ENCODE results near the gene MAP4K2. TPM values are rescaled to one million over a fixed set of nuclear protein-coding genes. Genes with fewer than 3 reads are reported as not detected.
"Not testable (repeated sequence)": the region's sequence is repeated elsewhere in the genome, so short reads cannot be mapped to it uniquely, and the experiment has no call there.

MAP4K2 gene
- total RNA-seq: 10 to 100 TPM; 83.3 to 85.8 TPM

DNA sequence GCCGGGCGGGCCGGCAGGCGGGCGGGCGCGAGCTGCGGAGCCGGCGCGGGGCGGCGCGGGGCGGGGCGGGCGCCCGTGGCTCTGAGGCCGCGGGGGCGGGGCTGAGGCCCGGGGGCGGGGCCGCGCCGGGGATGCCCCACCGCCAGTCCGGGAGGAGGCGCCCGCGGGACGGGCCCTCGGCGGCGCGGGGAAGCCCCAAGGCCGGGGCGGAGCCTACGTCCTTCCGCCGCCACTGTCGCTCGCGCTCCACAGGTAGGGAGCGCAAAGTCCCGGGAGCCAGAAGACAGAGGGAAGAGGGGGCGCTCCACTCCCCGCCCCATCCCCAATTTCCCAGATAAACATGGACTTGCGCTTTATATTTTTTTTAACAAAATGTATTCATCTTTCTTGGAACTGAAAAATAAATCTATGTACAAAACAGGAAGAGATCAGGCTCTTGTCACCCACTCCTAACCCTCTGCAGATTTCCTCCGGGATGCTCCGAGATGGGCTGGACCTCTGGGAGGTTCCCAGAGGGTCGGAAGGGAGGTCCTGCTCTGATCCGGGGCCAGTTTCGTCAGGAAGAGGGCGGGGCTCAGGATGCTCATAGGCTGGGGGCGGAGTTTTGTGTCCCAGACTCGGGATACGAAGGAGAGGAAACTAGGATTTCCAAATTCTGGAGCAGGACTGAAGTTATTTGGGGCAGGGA, at the start of gene MAP4K2:
Gene MAP4K2 (minus strand): TSS at position 57 of the 688 bp plus-strand sequence. CDS start 65 bp downstream, outside the sequence.
- H3K36me3 Mint-ChIP-seq: peaks cover 21% of the 10 kb centered on the region
- H3K4me3 Mint-ChIP-seq: peak within 1 kb of the TSS; percentile 82
- peaks cover 24% of the 10 kb centered on the region for H3K4me1 Mint-ChIP-seq (ENCODE audit: low read depth)
- H3K9me3 Mint-ChIP-seq: no peaks in the 10 kb centered on the region
- DNase-seq: peak; percentile 89
- intact Hi-C loops (cut with micrococcal nuclease): loop anchor here (2.0 kb wide), 1 partner anchor 25 kb away; the partner anchor contains the start of gene SF1
- ChIA-PET CTCF (interaction anchor here (1.1 to 1.7 kb wide), 5 partner anchors 16 to 59 kb away, joined by 3 to 5 read pairs (median 4); partner anchors contain the start of genes CDC42BPG, RASGRP2 and SF1), POLR2A (interaction anchor here (0.6 to 1.2 kb wide), 2 partner anchors 24 to 70 kb away, joined by 3 to 4 read pairs; no protein-coding TSS in a partner anchor)
- H3K27me3 Mint-ChIP-seq: no peaks in the 10 kb centered on the region
- peak within 1 kb of the TSS; percentile 89 for H3K27ac Mint-ChIP-seq

DNA sequence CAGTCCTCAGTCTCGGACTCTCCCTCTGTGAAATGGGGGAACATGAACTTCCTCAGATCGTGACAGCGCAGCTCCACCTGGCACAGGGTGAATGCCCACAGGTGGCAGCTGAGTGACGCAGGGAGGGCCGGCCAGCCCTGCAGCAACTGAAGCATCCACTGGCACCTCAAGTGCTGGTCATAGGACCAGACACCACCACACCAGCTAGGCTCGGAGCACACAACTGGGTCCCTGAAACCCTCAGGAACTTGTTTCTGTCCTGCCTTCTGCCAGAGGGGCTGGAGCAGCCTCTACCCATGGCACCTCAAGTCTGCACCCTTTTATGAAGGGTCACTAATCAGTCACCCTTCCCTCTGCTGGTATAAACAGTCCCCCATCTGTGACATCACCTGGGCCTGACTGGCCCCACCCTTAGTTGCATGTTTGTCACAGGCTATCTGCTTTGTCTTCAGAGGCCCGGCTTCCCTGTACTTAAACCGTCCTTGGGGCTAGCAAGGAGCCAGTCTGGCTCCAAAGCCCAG, 48.9 kb upstream of the MAP4K2 start:
- intact Hi-C loops (cut with micrococcal nuclease): loop anchor here (2.0 to 5.0 kb wide), 2 partner anchors 13 to 480 kb away; partner anchors contain the start of gene DPF2
- H3K27ac Mint-ChIP-seq: peak overlapping the region; percentile 76
- no peaks in the 10 kb centered on the region for H3K27me3 Mint-ChIP-seq
- no peaks in the 10 kb centered on the region for H3K9me3 Mint-ChIP-seq
- H3K4me1 Mint-ChIP-seq (ENCODE audit: low read depth): peaks cover 87% of the 10 kb centered on the region
- ChIA-PET CTCF (interaction anchor here (1.0 to 29.1 kb wide), 3 partner anchors 10 to 116 kb away, joined by 3 to 1198 read pairs (median 328); partner anchors contain the start of gene EHD1), POLR2A (interaction anchor here (1.8 to 20.4 kb wide), 4 partner anchors 8 to 27 kb away, joined by 9 to 460 read pairs (median 49); partner anchors contain the start of gene EHD1)
- H3K4me3 Mint-ChIP-seq: peak overlapping the region; percentile 21
- DNase-seq: peak; percentile 51
- H3K36me3 Mint-ChIP-seq: peaks cover 36% of the 10 kb centered on the region

DNA sequence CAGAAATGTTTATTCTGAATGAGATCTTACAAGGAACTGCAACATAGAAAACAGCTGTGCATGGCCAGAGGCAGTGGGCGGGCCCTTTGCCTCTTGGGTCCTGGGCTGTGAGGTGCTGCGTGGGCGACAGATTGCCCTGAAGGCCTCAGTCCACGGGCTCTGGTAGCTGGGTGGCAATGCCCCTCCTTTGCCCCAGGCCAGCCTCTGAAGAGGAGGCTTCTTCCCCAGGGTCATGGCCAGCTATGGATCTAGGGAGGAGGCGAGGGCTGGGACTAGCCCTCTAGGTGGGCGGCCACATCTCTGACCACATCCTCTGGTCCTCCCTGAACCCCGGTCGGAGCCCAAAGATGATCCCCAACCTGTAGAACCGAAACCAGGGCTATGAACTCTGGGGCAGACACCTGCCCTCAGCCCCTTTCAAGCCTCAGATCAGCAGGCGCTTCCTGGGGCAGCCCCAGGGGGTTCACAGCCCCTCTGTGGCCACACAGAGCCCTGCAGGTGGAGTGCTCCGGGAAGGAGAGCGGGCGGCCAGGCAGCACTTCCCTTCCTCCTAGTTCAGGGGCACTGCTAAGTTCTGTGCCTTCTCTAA, 48.1 kb upstream of the MAP4K2 start:
- intact Hi-C loops (cut with micrococcal nuclease): loop anchor here (2.0 to 5.0 kb wide), 2 partner anchors 14 to 481 kb away; partner anchors contain the start of gene DPF2

DNA sequence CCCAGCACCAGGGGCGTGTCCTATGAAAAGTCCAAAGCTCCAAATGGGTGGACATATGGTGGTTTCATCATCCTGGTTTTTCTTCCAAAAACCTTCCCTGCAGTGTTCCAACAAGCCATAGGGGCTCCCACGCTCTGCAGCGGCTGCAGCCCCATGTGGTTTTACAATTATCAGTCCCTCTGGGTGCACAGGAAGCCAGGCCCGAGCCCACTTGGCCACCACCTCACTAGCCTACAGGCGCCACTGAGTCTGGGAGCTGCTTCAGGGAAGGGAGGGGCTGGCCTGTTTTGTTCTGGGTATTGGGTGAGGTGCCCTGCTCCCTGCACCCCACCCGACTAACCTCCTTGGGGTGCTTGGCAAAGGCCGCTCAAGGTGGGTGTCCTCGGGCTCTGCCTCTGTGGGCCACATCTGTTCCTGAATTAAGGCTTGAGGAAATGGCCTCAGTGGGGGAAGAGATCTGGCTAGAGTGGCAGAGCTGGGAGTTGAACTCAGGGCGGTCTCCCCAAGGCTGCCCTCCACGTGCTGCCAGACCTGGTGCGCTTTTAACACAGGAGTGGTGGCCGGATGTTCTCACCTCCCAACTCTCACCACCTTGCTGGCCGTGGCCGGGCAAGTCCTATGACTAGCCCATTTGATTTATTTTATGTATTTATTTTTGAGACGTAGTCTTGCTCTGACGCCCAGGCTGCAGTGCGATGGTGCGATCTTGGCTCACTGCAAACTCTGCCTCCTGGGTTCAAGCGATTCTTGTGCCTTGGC, 46.8 kb upstream of the MAP4K2 start:
- intact Hi-C loops (cut with micrococcal nuclease): loop anchor here (2.0 to 5.0 kb wide), 3 partner anchors 15 to 483 kb away; partner anchors contain the start of genes DPF2 and SNX15

More for the DNA sequence above, 48.1 kb upstream of the MAP4K2 start:
- peaks cover 29% of the 10 kb centered on the region for H3K36me3 Mint-ChIP-seq
- H3K4me1 Mint-ChIP-seq (ENCODE audit: low read depth): peaks cover 79% of the 10 kb centered on the region
- DNase-seq: peak; percentile 82
- POLR2A ChIA-PET: interaction anchor here (0.9 to 20.4 kb wide), 5 partner anchors 8 to 43 kb away, joined by 3 to 460 read pairs (median 31); partner anchors contain the start of gene EHD1
- peak overlapping the region; percentile 76 for H3K27ac Mint-ChIP-seq
- H3K9me3 Mint-ChIP-seq: no peaks in the 10 kb centered on the region
- H3K4me3 Mint-ChIP-seq: peak overlapping the region; percentile 37
- CTCF ChIA-PET: interaction anchor here (0.6 to 29.1 kb wide), 5 partner anchors 11 to 163 kb away, joined by 3 to 1198 read pairs (median 56); partner anchors contain the start of genes ARL2 and EHD1
- H3K27me3 Mint-ChIP-seq: no peaks in the 10 kb centered on the region

DNA sequence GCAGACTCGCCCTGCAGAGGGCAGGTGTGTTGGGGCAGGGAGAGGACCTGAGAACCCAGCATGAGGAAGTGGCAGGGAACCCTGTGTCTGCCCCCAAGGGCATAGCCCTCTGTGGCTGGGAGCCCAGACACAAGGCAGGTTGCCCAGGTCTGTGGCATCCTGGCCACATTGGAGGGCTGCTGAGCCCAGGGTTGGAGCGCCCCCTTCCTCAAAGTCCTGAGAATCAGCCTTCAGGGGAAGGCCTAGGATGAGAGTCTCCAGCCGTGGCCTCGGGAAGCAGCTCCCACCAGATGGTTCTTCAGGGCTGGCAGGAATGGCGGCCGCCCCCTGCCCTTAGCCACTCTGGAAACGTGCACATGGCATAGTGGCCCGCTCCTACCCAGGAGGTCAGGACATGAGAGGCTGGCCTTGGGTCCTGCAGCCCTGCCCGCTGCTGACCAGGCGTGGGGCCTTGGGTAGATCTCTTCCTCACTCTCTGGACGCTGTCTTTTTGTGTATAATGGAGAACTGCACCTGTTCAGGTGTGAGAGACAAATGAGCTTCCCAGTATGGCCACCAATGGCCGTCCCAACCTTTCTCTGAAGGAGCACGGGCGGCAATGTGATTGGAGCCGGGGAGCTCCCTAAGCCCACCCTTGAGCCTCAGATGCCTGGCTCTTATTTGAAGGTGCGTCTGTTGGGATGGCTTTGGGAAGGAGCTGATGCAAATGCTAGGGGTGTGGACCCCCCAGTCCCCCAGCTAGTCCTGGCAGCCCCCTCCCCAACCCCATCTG, 46.0 kb upstream of the MAP4K2 start:
- Mint-ChIP-seq H3K36me3 (peaks cover 10% of the 10 kb centered on the region), H3K27me3 (no peaks in the 10 kb centered on the region), H3K4me1 (ENCODE audit: low read depth) (peaks cover 63% of the 10 kb centered on the region), H3K4me3 (no peak overlapping the region), H3K27ac (peak overlapping the region; percentile 5), H3K9me3 (no peaks in the 10 kb centered on the region)
- ChIA-PET CTCF (interaction anchor here (1.0 to 29.1 kb wide), 10 partner anchors 10 to 272 kb away, joined by 3 to 1198 read pairs (median 7); partner anchors contain the start of genes ARL2, ATG2A, EHD1 and TM7SF2), POLR2A (interaction anchor here (0.9 to 3.9 kb wide), 11 partner anchors 10 to 286 kb away, joined by 3 to 23 read pairs (median 6); partner anchors contain the start of genes EHD1 and SYVN1)
- no peak for DNase-seq
- intact Hi-C loops (cut with micrococcal nuclease): loop anchor here (5.0 kb wide), 1 partner anchor 178 kb away; the partner anchor contains the start of gene SNX15

More for the DNA sequence above, 46.8 kb upstream of the MAP4K2 start:
- Mint-ChIP-seq H3K36me3 (peaks cover 17% of the 10 kb centered on the region), H3K4me3 (no peak overlapping the region), H3K4me1 (ENCODE audit: low read depth) (peaks cover 71% of the 10 kb centered on the region), H3K9me3 (no peaks in the 10 kb centered on the region), H3K27ac (peak overlapping the region; percentile 67), H3K27me3 (no peaks in the 10 kb centered on the region)
- CTCF ChIA-PET: interaction anchor here (0.7 to 29.1 kb wide), 6 partner anchors 10 to 261 kb away, joined by 3 to 1198 read pairs (median 30); partner anchors contain the start of genes ARL2 and EHD1
- no peak for DNase-seq
- POLR2A ChIA-PET: interaction anchor here (0.9 to 8.2 kb wide), 6 partner anchors 9 to 285 kb away, joined by 3 to 67 read pairs (median 16); partner anchors contain the start of genes EHD1 and SYVN1

DNA sequence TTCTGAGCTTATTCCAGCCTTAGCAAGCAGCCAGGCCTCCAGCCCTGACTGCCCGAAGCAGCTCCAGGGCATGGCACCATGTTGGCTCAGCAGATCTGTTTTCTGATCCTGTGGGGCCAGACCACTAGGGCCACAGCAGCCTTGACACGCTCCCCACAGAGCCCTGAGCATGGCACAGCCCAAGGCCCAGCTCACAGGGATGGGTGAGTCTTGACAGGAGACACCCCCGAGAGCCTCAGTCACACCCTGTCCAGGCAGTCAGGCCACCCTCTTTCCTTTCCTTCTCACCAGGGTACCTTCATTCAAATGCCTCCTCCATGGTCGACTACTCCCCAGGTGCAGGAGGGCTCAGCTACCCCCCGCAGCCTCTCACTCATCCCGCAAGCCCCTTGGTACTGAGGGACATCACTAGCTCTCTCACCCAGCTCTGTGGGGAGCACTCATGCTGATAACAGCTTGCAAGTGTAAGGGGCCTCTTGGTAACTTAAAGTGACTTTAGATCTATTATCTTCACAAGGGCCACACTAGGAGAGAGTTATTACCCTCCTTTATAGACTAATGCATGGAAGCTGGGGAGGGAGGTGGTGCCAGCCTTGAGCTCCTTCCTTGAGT, 45.3 kb upstream of the MAP4K2 start:
- ChIA-PET POLR2A (interaction anchor here (1.0 to 3.9 kb wide), 10 partner anchors 11 to 286 kb away, joined by 3 to 23 read pairs (median 7); partner anchors contain the start of genes EHD1 and SYVN1), CTCF (interaction anchor here (0.8 to 29.1 kb wide), 11 partner anchors 9 to 273 kb away, joined by 3 to 1198 read pairs (median 6); partner anchors contain the start of genes ARL2, ATG2A, EHD1 and TM7SF2)
- intact Hi-C loops (cut with micrococcal nuclease): loop anchor here (5.0 kb wide), 1 partner anchor 179 kb away; the partner anchor contains the start of gene SNX15
- H3K4me1 Mint-ChIP-seq (ENCODE audit: low read depth): peaks cover 60% of the 10 kb centered on the region
- DNase-seq: no peak
- no peak overlapping the region for H3K27ac Mint-ChIP-seq
- no peak overlapping the region for H3K4me3 Mint-ChIP-seq
- H3K36me3 Mint-ChIP-seq: peaks cover 4% of the 10 kb centered on the region
- no peaks in the 10 kb centered on the region for H3K9me3 Mint-ChIP-seq
- no peaks in the 10 kb centered on the region for H3K27me3 Mint-ChIP-seq

DNA sequence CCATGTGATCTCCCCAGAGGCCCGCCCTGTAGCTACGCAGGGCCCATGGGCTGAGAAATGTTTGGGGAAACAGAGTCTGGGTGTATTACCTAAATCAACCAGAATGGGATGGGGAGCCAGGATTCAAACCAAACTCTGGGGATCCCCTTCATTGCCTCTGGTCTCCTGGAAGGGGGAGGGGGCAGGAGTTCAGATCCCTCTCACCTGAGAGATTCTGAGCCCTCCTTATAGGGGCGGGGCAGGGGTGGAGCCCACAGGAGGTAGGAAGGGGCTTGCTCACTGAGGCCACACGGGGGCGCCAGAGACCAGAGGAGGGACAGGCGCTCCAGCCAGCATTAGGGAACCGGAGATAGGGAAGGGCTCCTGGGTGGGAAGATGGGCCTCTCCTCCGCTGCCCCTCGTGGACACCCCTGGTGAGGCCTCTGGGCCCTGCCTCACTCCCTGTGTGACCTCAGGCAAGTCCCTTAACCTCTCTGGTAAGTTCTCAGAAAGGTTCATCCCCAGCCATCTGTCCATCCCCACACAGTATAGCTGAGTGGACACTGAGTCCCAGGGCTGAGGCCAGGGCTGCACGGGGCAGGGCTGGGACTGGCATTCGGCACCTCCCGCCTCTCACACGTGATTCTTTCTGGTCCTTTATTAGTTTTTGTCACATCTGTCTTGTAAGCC, 44.1 kb upstream of the MAP4K2 start:
- H3K4me1 Mint-ChIP-seq (ENCODE audit: low read depth): peaks cover 48% of the 10 kb centered on the region
- POLR2A ChIA-PET: interaction anchor here (1.9 to 3.9 kb wide), 4 partner anchors 17 to 38 kb away, joined by 8 to 23 read pairs (median 15); partner anchors contain the start of gene EHD1
- DNase-seq: peak; percentile 94
- H3K27ac Mint-ChIP-seq: peak overlapping the region; percentile 18
- H3K36me3 Mint-ChIP-seq: no peaks in the 10 kb centered on the region
- H3K4me3 Mint-ChIP-seq: no peak overlapping the region
- H3K27me3 Mint-ChIP-seq: no peaks in the 10 kb centered on the region
- intact Hi-C loops (cut with micrococcal nuclease): loop anchor here (1.0 to 5.0 kb wide), 4 partner anchors 47 to 270 kb away; partner anchors contain the start of genes ARL2, SNX15 and ZNHIT2
- CTCF ChIA-PET: interaction anchor here (0.6 to 29.1 kb wide), 17 partner anchors 11 to 488 kb away, joined by 3 to 1198 read pairs (median 4); partner anchors contain the start of genes ARL2, ATG2A, EHD1 and FAU
- H3K9me3 Mint-ChIP-seq: no peaks in the 10 kb centered on the region

DNA sequence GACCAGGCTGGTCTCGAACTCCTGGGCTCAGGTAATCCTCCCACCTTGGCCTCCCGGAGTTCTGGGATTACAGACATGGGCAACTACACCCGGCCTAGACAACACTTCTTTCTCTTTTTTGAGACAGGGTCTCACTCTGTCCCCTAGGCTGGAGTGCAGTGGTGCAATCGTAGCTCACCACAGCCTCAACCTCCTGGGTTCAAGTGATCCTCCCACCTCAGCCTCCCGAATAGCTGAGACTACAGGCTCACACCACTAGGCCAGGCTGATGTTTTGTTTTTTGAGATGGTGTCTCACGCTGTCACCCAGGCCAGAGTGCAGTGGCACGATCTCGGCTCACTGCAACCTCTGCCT, 42.7 kb upstream of the MAP4K2 start:
- H3K9me3 Mint-ChIP-seq, DNase-seq, H3K4me3 Mint-ChIP-seq, H3K36me3 Mint-ChIP-seq, H3K27ac Mint-ChIP-seq, H3K27me3 Mint-ChIP-seq: not testable (repeated sequence)
- CTCF ChIA-PET: interaction anchor here (1.3 to 29.1 kb wide), 5 partner anchors 10 to 169 kb away, joined by 4 to 1198 read pairs (median 56); partner anchors contain the start of genes ARL2 and EHD1
- intact Hi-C loops (cut with micrococcal nuclease): loop anchor here (2.0 to 5.0 kb wide), 2 partner anchors 182 to 271 kb away; partner anchors contain the start of genes SNX15 and ZNHIT2
- POLR2A ChIA-PET: interaction anchor here (0.7 kb wide), 1 partner anchor 41 kb away, joined by 3 read pairs; no protein-coding TSS in a partner anchor
- H3K4me1 Mint-ChIP-seq (ENCODE audit: low read depth): peaks cover 34% of the 10 kb centered on the region

DNA sequence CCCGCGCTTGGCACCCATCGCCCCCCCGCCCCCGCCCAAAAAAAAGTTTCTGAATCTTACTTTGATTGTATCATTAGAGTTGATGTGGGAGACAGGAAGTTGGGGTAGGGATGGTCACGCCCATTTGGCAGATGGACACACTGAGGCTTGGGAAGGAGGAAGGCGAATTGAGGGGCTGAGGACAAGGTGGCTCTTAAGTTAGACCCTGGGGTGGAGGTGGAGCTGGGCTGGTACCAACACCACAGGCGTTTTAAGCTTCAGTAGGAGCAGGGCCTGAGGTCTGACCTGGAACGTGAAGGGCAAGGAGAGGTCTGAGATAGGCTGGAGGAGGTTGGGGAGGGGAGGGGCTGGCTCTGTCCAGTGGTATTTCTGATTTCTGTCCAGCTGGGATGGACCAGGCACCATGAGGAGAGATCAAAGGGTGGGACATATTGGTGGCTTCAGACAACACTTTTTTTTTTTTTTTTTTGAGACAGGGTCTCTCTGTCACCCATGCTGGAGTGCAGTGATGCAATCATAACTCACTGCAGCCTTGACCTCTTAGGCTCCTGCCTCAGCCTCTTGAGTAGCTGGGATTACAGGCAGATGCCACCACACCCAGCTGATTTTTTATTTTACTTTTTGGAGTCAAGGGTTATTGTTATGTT, 42.2 kb upstream of the MAP4K2 start:
- Mint-ChIP-seq H3K4me1 (ENCODE audit: low read depth) (peaks cover 32% of the 10 kb centered on the region), H3K27me3 (no peaks in the 10 kb centered on the region), H3K27ac (peak overlapping the region; percentile 23), H3K36me3 (no peaks in the 10 kb centered on the region), H3K4me3 (peak overlapping the region; percentile 57), H3K9me3 (no peaks in the 10 kb centered on the region)
- DNase-seq: no peak
- ChIA-PET POLR2A (interaction anchor here (0.7 kb wide), 1 partner anchor 42 kb away, joined by 3 read pairs; no protein-coding TSS in a partner anchor), CTCF (interaction anchor here (1.0 to 29.1 kb wide), 6 partner anchors 9 to 169 kb away, joined by 3 to 1198 read pairs (median 30); partner anchors contain the start of genes ARL2, EHD1 and MAP4K2)
- intact Hi-C loops (cut with micrococcal nuclease): loop anchor here (5.0 kb wide), 1 partner anchor 182 kb away; the partner anchor contains the start of gene SNX15

Data from activated CD4-positive, alpha-beta memory T cell treated with anti-CD3 and anti-CD28 coated beads for 36 hours (primary cell).